IPS-20b (cell line): ENCODE data around the gene STXBP2.

Experiments
- H3K27ac ChIP-seq: one replicate; pipeline ENCODE4 v1.5.1; 2013; ENCODE audit warnings: low read length
- H3K27me3 ChIP-seq: 2 replicates; pipeline ENCODE4 v1.6.1; 2013; ENCODE audit warnings: mild to moderate bottlenecking, low read length, inconsistent platforms; ENCODE audit not compliant: insufficient read depth
- H3K36me3 ChIP-seq: 2 replicates; pipeline ENCODE4 v1.6.1; 2013; ENCODE audit warnings: low read depth, mild to moderate bottlenecking, inconsistent platforms, low read length, moderate library complexity; ENCODE audit not compliant: insufficient read depth
- H3K4me1 ChIP-seq: 2 replicates; pipeline ENCODE4 v1.6.1; 2013; ENCODE audit warnings: mild to moderate bottlenecking, control low read depth, inconsistent platforms, low read length, moderate library complexity; ENCODE audit not compliant: insufficient read depth
- H3K4me3 ChIP-seq: 2 replicates; pipeline ENCODE4 v1.5.1; 2013; ENCODE audit warnings: mild to moderate bottlenecking, low read length, inconsistent platforms
- H3K9ac ChIP-seq: 2 replicates; pipeline ENCODE4 v1.6.1; 2013; ENCODE audit warnings: low read depth, mild to moderate bottlenecking, inconsistent platforms, low read length, moderate library complexity
- H3K9me3 ChIP-seq: 2 replicates; pipeline ENCODE4 v1.6.1; 2013; ENCODE audit warnings: mild to moderate bottlenecking, low read depth, low read length, inconsistent platforms; ENCODE audit not compliant: insufficient read depth

The STXBP2 gene

GRCh38 chr19:7679771-7680605, 43.1 kb downstream of the STXBP2 start:
- H3K36me3 ChIP-seq = peaks cover 15% of the 10 kb centered on the region
- peak overlapping the region; percentile 87; the same call in 1 of the 2 replicates for H3K4me3 ChIP-seq
- H3K4me1 ChIP-seq = no peaks in the 10 kb centered on the region; the same call in 1 of the 2 replicates
- H3K9ac ChIP-seq = no peak overlapping the region
- peaks cover 28% of the 10 kb centered on the region for H3K27me3 ChIP-seq
- H3K9me3 ChIP-seq = no peaks in the 10 kb centered on the region
- H3K27ac ChIP-seq = no peak overlapping the region

GRCh38 chr19:7680606-7681339, 43.9 kb downstream of the STXBP2 start, which contains the start of gene TRAPPC5:
Gene TRAPPC5, plus strand, starts transcription at chr19:7680833. Its CDS starts 1,421 bp downstream, at chr19:7682254.
- Histone ChIP-seq H3K9me3 (no peaks in the 10 kb centered on the region), H3K27me3 (peaks cover 28% of the 10 kb centered on the region), H3K36me3 (peaks cover 15% of the 10 kb centered on the region), H3K9ac (peak within 1 kb of the TSS; percentile 83), H3K4me1 (no peaks in the 10 kb centered on the region; the same call in 1 of the 2 replicates), H3K4me3 (peak within 1 kb of the TSS; percentile 87), H3K27ac (no peak within 1 kb of the TSS)

GRCh38 chr19:7681340-7682174, 44.6 kb downstream of the STXBP2 start:
- no peak overlapping the region for H3K27ac ChIP-seq
- H3K36me3 ChIP-seq = peaks cover 15% of the 10 kb centered on the region
- H3K4me3 ChIP-seq = peak overlapping the region; percentile 87
- peaks cover 24% of the 10 kb centered on the region for H3K27me3 ChIP-seq
- no peaks in the 10 kb centered on the region; the same call in 1 of the 2 replicates for H3K4me1 ChIP-seq
- peak overlapping the region; percentile 83; the same call in 1 of the 2 replicates for H3K9ac ChIP-seq
- H3K9me3 ChIP-seq = no peaks in the 10 kb centered on the region

- H3K27ac ChIP-seq = no peak overlapping the region
- H3K4me1 ChIP-seq = no peaks in the 10 kb centered on the region; the same call in 1 of the 2 replicates
- peaks cover 16% of the 10 kb centered on the region for H3K27me3 ChIP-seq
- H3K4me3 ChIP-seq = peak overlapping the region; percentile 87; the same call in 1 of the 2 replicates
- H3K9ac ChIP-seq = peak overlapping the region; percentile 52; the same call in 1 of the 2 replicates
- H3K36me3 ChIP-seq = peaks cover 15% of the 10 kb centered on the region
- no peaks in the 10 kb centered on the region for H3K9me3 ChIP-seq
These were observed 45.4 kb downstream of the STXBP2 start for GRCh38 chr19:7682175-7682855.

- Histone ChIP-seq H3K9ac (no peak overlapping the region), H3K36me3 (peaks cover 15% of the 10 kb centered on the region), H3K4me1 (no peaks in the 10 kb centered on the region; the same call in 1 of the 2 replicates), H3K27ac (no peak overlapping the region), H3K9me3 (no peaks in the 10 kb centered on the region), H3K27me3 (no peaks in the 10 kb centered on the region), H3K4me3 (no peak overlapping the region)
These were observed 48.9 kb downstream of the STXBP2 start for GRCh38 chr19:7685546-7686445.

GRCh38 chr19:7687177-7687576, 50.3 kb downstream of the STXBP2 start:
- H3K9me3 ChIP-seq = no peaks in the 10 kb centered on the region
- H3K27me3 ChIP-seq = 0 out of 2 replicates have a peak, but pooled peaks cover under 1% of the 10 kb centered on the region
- no peak overlapping the region for H3K9ac ChIP-seq
- no peaks in the 10 kb centered on the region; the same call in 1 of the 2 replicates for H3K4me1 ChIP-seq
- H3K4me3 ChIP-seq = no peak overlapping the region
- no peak overlapping the region for H3K27ac ChIP-seq
- H3K36me3 ChIP-seq = peaks cover 14% of the 10 kb centered on the region

GRCh38 chr19:7689165-7689564, 52.3 kb downstream of the STXBP2 start:
- H3K9ac ChIP-seq = no peak overlapping the region
- no peaks in the 10 kb centered on the region for H3K36me3 ChIP-seq
- H3K4me3 ChIP-seq = no peak overlapping the region
- peaks cover 6% of the 10 kb centered on the region; the same call in 1 of the 2 replicates for H3K27me3 ChIP-seq
- no peaks in the 10 kb centered on the region; the same call in 1 of the 2 replicates for H3K4me1 ChIP-seq
- H3K27ac ChIP-seq = no peak overlapping the region
- H3K9me3 ChIP-seq = no peaks in the 10 kb centered on the region

- no peaks in the 10 kb centered on the region for H3K36me3 ChIP-seq
- H3K27me3 ChIP-seq = peaks cover 6% of the 10 kb centered on the region; the same call in 1 of the 2 replicates
- no peak overlapping the region for H3K27ac ChIP-seq
- H3K9me3 ChIP-seq = no peaks in the 10 kb centered on the region
- no peak overlapping the region for H3K9ac ChIP-seq
- H3K4me1 ChIP-seq = no peaks in the 10 kb centered on the region
- no peak overlapping the region for H3K4me3 ChIP-seq
These were observed 53.9 kb downstream of the STXBP2 start for GRCh38 chr19:7690779-7691258.

- Histone ChIP-seq H3K4me3 (no peak overlapping the region), H3K4me1 (no peaks in the 10 kb centered on the region), H3K27ac (no peak overlapping the region), H3K36me3 (no peaks in the 10 kb centered on the region), H3K9ac (no peak overlapping the region), H3K27me3 (peaks cover 6% of the 10 kb centered on the region; the same call in 1 of the 2 replicates), H3K9me3 (no peaks in the 10 kb centered on the region)
These were observed 54.6 kb downstream of the STXBP2 start for GRCh38 chr19:7691497-7691896.
